Hematopoietic multipotent progenitor cell treated with erythropoietin and hydrocortisone succinate and interleukin-3 and kit ligand, for 17 days (in vitro differentiated cells): ENCODE measurements around the gene ZNF831.

ENCODE experiments used
- DNase-seq: peaks from one replicate; pipeline ENCODE4 v3.0.0-alpha.2; 2015; ENCODE audit warnings: low spot score

ZNF831 gene

DNA sequence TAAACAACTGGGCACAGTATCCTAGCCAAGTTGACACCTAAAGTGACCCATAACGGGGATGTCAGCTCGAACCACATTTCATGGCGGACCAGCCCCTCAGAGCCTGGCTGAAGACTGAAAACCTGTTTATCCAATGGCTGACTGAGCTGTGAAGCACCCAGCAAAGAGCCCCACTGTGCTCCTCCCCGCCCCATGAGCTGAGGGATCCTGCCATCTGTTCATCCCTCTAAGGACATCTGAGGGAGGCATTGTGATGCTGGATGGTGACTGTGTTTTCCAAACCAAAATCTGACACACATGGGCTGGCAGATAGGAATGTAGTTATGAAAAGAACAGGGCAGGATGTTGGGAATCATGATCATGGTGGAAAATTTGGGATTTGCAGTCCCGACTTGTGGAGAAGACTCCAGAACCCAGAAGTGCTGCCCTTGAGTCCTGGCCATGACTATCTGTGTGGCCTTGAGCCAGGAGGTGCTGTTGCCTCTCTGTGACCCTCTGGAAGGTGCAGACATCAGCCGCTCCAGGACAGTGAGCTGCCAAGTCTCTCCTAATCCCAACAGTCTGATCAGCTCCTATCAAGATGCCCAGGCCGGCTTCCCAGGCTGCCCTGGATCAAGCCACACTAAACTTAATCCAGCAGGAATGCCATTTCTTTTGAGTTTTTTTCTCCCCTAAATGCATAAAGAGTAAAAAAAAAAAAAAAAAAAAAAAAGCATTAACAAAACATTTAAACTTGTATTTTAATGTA is 142.5 kb downstream of the ZNF831 start:
- no peak for DNase-seq

DNA sequence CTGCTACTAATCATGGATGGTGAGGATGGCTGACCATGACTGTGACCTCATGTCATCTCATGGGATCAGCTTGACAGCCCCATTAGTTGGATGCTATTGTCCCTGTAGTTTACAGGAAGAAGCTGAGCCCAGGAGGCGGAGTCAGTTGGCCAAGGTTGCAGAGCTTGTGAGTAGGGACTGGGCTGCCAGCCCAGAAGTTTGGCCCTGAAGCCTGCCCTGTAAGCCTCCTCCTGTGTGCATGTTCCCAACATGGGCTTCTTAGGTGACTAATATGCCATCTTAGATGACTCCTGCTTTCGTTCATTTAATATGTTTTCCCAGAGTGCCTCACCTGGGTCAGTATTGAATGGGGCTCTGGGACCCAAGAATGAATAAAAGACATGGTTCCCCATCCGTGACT is 143.6 kb downstream of the ZNF831 start:
- DNase-seq: no peak
